Fibroblast of villous mesenchyme (primary cell): Measurements from ENCODE around the gene FAM229B. TPM values are rescaled to one million over a fixed set of nuclear protein-coding genes. Genes with fewer than 3 reads are reported as not detected.
A peak's percentile ranks its signal among the peaks of the same experiment; 100 is the strongest.

Experiments
- DNase-seq: peaks from one replicate; pipeline ENCODE4 v3.0.0-alpha.2; 2010; ENCODE audit warnings: low read depth
- H3K4me3 ChIP-seq: 2 replicates; pipeline ENCODE4 v1.5.1; 2011; ENCODE audit warnings: low read depth, mild to moderate bottlenecking, low read length
- total RNA-seq: library from RNA; depleted of rRNA; stranded (reverse); fragments of >200 nt; gene quantifications from 2 replicates; pipeline ENCODE4 v1.2.3, GENCODE V29; 2012
- TF ChIP-seq, protein P1 (sequence below): IDR thresholded peaks from 2 replicates; pipeline ENCODE4 v1.5.1; 2012; ENCODE audit warnings: low read depth, mild to moderate bottlenecking, low read length; ENCODE audit not compliant: insufficient read depth

Gene FAM229B
- total RNA-seq, 1 donor: 8.6 TPM

DNA sequence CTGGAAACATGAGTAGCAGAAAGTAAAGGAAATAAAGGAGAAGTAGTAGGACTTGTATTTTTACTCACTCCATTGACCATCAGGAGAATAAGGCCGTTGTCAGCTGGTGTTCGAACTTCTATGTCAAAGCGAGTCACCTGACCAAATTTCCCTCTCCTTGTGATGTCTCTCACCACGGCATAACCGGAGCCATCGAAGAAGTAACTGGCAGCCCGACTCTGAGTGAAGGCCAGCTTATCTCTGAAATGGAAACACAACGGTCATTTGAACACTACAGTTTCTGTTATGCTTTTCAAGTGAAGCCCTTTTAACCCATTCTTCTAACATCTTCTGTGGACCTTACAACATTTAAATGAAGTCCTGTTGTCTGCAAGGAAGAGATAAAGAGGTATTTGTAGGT is 51.7 kb downstream of the FAM229B start:
- H3K4me3 ChIP-seq: no peak overlapping the region
- DNase-seq: no peak
- TF ChIP-seq, protein P1, sequence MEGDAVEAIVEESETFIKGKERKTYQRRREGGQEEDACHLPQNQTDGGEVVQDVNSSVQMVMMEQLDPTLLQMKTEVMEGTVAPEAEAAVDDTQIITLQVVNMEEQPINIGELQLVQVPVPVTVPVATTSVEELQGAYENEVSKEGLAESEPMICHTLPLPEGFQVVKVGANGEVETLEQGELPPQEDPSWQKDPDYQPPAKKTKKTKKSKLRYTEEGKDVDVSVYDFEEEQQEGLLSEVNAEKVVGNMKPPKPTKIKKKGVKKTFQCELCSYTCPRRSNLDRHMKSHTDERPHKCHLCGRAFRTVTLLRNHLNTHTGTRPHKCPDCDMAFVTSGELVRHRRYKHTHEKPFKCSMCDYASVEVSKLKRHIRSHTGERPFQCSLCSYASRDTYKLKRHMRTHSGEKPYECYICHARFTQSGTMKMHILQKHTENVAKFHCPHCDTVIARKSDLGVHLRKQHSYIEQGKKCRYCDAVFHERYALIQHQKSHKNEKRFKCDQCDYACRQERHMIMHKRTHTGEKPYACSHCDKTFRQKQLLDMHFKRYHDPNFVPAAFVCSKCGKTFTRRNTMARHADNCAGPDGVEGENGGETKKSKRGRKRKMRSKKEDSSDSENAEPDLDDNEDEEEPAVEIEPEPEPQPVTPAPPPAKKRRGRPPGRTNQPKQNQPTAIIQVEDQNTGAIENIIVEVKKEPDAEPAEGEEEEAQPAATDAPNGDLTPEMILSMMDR: no peak

DNA sequence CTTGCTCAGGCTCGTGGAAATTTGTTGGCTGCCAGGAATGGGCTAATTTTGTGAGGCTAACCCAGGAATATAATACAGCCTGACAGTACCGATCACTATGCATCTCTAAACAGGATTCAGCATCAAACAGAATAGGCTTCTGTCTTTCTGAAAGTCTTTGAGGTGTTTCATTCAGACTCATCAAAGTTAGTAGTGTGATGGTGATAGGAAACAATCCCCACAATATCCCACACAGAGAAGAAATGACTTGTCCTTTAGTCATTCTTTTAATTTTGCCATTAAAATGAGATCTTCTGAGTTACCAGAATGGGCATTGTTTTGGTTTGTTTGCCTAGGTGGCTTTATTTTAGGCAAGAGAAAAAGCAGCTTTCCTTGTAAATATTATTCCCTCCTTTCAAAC is 54.3 kb downstream of the FAM229B start:
- H3K4me3 ChIP-seq: no peak overlapping the region
- DNase-seq: no peak
- TF ChIP-seq, protein P1: no peak

DNA sequence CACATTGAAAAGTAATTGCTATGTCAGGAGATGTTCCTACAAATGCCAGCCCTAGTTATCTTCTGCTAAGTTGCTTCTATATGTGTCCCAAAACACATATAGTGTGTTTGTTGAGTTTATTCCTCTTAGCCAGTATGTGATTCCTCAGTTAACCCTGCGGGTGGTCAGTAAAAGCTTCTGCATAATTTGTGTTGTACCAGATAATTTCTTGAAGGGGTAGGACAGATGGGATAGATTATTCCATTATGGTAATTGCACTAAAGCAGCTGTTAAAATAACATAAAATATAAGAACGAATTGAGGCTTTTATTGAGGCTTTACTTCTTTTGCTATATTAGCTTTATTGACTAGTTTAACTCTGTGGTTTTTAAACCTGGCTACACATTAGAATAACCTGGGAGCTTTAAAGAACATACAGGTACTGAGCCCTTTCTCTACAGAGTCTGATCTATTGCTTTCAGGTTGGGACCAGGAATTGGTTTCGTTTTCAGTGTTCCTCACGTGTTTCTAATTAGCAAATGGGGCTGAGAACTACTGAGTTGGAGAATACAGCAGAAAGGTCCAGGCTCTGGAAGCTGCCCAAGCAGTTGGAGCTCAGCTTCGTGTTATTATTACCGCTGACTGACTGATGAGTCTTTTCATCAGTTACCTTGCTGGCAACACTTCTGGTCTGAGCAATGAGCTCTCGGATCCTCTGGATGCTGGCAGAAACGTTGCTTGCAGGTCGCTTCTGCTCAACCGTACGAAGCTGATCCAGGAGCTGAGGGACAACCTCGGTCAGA is 56.9 kb downstream of the FAM229B start:
- no peak overlapping the region for H3K4me3 ChIP-seq
- DNase-seq: peak; percentile 56
- TF ChIP-seq, protein P1: no peak

DNA sequence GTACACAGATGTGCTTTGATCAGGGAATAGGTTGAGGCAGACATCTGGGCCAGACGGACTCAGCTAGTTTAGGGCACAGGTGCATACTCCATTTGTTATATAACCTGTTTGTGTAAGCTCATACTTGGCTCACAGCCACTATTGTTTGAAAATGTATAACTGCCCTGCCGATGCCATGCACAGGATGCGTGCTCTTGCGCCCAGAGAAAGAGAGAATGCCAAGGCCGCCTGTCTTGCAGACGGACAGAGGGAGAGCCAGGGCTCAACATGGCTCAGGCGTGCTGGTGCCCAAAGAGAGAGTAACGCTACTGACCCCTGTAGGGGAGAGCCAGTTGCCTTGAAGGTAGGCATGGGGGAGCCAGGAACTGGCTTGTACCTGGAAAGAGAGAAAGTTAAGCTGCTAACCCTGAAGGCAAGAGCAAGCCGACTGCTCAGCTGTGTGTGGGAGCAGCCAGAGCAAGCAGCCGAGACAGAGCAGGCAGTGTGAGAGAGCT is 57.7 kb downstream of the FAM229B start:
- no peak for DNase-seq
- TF ChIP-seq, protein P1: no peak
- H3K4me3 ChIP-seq: no peak overlapping the region

DNA sequence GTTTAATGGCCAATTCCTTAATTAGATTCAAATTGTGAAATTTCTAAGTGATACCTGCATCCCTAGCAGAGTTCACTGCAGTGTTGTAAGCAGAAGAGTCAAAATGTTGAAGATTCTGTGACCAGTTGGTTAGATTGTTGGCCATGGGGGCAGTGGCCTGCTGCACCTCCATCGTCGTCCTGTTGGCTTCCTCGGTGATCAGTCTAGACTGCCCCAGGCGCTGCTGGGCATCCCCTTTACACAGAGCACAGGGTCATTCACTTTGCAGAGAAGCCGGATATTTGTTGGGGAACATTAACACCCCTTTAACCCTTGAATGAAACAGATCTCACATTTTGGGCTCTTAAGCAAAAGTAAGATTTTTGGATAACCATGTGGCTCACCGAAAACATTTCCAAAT is 60.7 kb downstream of the FAM229B start:
- TF ChIP-seq, protein P1: no peak
- no peak overlapping the region for H3K4me3 ChIP-seq
- DNase-seq: no peak

DNA sequence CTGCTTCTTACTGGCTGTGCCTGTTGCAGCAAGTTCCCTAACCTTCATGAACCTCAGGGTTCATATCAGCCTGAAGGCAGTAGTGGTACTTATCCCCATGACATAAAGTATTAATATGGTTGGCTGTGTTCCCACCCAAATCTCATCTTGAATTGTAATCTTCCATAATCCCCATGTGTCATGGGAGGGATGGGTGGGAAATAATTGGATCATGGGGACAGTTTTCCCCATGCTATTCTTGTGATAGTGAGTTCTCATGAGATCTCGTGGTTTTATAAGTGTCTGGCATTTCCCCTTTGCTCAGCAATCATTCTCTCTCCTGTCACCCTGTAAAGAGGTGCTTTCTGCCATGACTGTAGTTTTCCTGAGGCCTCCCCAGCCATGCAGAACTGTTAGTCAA is 61.8 kb downstream of the FAM229B start:
- no peak overlapping the region for H3K4me3 ChIP-seq
- DNase-seq: no peak
- TF ChIP-seq, protein P1: no peak
